Stimulated activated CD8-positive, alpha-beta memory T cell treated with anti-CD3 and anti-CD28 coated beads, Interleukin-7, amount 100 ng/mL, for 24 hours (primary cell): Measurements from ENCODE around the gene SPIB.
"Not testable (repeated sequence)": the region's sequence is repeated elsewhere in the genome, so short reads cannot be mapped to it uniquely, and the experiment has no call there.

Source experiments
- DNase-seq: peaks from one replicate; pipeline ENCODE4 v3.0.0-alpha.2; 2020; ENCODE audit warnings: low read depth

The SPIB gene

DNA sequence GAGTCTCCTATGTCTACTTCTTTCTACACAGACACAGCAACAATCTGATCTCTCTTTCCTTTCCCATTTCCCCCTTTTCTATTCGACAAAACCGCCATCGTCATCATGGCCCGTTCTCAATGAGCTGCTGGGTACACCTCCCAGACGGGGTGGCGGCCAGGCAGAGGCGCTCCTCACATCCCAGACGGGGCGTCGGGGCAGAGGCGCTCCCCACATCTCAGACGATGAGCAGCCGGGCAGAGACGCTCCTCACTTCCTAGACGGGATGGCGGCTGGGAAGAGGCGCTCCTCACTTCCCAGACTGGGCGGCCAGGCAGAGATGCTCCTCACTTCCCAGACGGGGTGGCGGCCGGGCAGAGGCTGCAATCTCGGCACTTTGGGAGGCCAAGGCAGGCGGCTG lies 27.8 kb upstream of the SPIB start:
- DNase-seq: not testable (repeated sequence)

DNA sequence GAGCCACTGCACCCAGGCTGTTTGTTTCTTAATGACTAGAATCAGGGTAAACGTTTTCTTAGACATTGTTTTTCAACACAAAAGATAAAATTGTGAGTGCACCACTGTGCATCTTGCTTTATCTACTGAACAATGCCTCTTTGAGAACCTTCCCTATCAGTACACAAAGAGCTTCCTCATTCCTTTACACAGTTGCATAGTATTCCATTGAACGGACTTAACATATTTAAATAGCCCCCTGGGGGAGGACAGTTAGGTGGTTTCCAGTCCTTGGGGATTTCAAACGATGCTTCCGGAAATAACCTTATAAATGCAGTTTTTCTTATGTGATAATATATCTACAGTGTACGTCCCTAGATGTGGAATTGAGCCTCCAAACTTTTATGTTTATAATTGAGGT lies 26.0 kb upstream of the SPIB start:
- no peak for DNase-seq

GRCh38 chr19:50393589-50393988 lies 25.1 kb upstream of the SPIB start:
- no peak for DNase-seq

DNA sequence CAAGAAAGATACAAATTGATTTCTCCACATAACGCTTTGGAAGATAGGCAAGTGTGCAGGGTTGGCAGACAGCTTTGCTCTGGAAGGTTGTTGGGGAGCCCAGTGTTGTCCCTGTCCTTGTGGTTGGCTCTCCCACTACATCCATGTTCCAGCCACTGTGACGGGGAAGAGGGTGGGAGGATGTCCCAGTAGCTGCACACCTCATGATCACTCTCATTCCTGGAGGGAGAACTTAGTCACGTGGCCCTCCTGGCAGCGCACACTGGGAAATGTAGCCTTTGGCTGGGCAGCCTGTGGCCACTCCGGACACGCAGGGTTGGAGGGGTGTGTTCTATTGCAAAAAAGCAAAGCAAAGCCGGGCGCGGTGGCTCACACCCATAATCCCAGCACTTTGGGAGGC lies 24.7 kb upstream of the SPIB start:
- no peak for DNase-seq

DNA sequence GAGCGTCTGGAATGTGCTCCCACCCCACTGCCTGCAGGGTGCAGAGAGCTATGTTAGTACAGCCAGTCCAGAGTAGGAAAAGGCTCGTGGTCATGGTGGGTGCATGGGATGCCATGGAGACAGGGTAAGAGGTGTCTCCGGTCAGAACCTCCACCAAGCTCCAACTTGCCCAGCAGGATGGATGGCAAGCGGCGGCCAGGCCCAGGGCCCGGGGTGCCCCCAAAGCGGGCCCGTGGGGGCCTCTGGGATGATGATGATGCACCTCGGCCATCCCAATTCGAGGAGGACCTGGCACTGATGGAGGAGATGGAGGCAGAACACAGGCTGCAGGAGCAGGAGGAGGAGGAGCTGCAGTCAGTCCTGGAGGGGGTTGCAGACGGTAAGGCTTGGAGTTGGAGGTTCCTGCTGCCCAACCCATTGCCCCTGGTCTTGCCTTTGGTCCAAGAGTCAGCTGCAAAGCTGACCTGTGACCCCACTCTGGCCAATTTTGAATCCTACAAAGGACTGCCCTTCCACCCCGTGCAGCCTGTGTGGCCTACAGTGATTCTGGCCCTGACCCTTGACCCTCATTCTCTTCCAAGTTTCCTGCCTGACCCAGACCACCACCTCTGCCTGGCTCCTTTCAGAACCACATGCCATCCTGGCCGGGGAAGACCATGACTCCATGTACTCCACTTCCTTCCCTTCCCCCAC lies 19.9 kb upstream of the SPIB start:
- no peak for DNase-seq

GRCh38 chr19:50399368-50399745 lies 19.4 kb upstream of the SPIB start:
- no peak for DNase-seq

DNA sequence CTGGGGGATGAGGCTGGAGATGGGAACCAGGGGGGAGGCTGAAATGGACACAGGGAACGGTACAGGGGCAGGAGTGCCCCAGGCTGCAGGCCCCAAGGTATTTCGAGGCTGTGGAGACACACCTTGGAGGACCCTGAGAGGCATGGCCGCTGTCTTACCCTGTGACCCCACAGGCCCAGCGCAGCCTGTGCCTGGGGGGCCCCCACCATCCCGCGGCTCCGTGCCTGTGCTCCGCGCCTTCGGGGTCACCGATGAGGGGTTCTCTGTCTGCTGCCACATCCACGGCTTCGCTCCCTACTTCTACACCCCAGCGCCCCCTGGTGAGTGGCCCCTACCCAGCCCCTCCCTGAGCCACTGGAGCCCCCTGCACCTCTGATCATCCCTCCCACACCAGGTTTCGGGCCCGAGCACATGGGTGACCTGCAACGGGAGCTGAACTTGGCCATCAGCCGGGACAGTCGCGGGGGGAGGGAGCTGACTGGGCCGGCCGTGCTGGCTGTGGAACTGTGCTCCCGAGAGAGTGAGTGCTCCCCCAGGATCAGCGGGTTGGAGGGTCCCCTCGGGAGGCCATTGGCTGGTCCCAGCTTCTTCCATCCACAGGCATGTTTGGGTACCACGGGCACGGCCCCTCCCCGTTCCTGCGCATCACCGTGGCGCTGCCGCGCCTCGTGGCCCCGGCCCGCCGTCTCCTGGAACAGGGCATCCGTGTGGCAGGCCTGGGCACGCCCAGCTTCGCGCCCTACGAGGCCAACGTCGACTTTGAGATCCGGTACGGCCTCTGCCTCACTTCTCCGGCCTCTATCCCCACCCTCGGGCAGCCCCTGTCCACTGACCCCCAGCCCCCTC lies 16.9 kb upstream of the SPIB start:
- DNase-seq: no peak

DNA sequence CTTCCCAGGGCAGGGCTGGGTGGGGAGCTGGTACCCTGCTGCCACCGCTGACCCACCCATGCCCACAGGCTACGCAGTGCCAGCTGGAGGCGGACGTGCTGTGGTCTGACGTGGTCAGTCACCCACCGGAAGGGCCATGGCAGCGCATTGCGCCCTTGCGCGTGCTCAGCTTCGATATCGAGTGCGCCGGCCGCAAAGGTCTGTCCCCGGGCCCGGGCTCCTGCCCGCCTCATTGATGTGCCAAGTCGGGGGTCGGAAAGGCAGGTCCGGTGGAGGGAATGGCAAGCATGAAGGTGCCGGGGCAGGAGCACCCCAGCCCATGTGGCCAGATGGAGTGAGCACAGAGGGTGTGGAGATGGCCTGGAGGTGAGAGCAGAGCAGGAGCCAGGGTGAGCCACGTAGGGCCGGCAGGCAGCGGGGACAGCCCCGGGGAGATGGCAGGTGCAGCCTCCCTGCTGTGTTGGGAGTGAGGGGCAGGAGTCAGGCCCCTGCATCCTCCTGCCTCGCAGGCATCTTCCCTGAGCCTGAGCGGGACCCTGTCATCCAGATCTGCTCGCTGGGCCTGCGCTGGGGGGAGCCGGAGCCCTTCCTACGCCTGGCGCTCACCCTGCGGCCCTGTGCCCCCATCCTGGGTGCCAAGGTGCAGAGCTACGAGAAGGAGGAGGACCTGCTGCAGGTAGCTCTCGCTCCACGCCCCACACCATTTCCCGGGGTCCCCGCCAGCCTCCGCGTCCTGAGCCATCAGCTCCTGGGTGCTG lies 16.0 kb upstream of the SPIB start:
- no peak for DNase-seq

GRCh38 chr19:50406156-50406820 lies 12.4 kb upstream of the SPIB start:
- DNase-seq: no peak

DNA sequence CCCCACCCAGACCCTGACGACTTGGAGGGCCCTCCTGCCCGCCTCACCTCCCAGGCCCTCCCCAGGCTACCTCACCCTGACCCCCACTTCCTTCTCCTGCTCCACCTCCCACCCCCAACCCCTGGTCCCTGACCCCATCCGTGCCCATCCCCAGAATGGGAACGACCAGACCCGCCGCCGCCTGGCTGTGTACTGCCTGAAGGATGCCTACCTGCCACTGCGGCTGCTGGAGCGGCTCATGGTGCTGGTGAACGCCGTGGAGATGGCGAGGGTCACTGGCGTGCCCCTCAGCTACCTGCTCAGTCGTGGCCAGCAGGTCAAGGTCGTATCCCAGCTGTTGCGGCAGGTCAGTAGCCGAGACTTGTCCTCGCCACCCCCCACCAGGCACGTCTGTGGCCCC lies 11.9 kb upstream of the SPIB start:
- no peak for DNase-seq

- DNase-seq: no peak
These were observed 9.4 kb upstream of the SPIB start for GRCh38 chr19:50409347-50409746.

DNA sequence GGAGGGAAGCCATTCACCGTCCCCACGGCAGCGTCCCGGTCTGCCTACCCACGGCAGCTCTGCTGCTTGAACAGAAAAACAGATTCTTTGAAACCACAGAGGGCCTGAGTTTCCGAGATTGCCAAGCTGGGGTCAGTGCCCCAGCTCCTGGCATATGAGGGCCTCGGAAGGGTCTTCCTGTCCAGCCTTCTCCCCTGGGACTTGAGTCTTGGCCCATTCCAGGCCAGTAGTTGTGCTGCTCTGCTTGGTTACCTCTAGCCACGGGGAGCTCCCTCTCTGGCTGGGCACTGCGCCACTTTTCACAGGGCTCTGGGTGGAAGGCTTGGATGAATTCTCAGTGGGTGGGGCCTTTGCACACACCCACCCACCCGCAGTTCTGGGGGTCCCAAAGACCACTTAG lies 8.6 kb upstream of the SPIB start:
- no peak for DNase-seq

- no peak for DNase-seq
These were observed 6.3 kb upstream of the SPIB start for GRCh38 chr19:50412419-50412818.

- no peak for DNase-seq
These were observed 5.6 kb upstream of the SPIB start for GRCh38 chr19:50413096-50413495.

DNA sequence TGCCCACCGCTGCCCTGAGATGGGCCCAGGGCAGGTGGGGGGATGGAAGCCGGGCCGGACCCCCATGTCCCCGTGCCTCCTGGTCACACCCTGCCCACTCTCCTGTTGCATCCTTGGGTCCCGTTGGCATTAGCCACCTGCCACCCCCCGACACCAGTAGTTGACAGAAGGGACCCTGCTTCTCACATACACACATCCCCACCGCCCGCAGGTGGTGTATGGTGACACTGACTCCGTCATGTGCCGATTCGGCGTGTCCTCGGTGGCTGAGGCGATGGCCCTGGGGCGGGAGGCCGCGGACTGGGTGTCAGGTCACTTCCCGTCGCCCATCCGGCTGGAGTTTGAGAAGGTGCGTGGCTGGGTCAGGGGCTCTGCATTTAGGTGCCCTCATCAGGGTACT lies 5.2 kb upstream of the SPIB start:
- no peak for DNase-seq

DNA sequence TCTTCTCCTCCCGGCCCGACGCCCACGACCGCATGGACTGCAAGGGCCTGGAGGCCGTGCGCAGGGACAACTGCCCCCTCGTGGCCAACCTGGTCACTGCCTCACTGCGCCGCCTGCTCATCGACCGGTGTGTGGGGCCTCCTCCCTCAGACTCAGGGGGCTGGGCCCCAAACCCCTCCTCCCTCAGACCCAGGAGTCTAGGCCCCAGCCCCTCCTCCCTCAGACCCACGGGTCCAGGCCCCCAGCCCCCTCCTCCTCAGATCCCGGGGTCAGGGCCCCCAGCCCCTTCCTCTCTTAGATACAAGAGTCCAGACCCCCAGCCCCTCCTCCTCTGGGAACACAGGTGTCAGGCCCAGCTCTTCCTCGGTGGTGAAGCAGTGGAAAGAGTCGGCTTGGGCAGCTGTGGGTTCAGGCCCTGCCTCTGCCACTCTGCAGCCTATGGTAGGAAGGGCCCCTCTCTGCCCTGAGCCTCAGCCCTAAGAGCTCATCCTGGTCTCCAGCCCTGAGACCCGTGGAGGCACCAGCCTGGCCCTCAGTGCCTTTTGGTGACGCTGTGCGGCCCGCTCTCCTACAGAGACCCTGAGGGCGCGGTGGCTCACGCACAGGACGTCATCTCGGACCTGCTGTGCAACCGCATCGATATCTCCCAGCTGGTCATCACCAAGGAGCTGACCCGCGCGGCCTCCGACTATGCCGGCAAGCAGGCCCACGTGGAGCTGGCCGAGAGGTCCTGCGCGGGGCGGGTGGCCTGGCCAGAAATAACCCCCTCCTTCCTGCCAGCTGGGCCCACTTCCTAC lies 3.7 kb upstream of the SPIB start:
- DNase-seq: peak; percentile 69

- no peak for DNase-seq
These were observed 3.1 kb upstream of the SPIB start for GRCh38 chr19:50415661-50416033.

DNA sequence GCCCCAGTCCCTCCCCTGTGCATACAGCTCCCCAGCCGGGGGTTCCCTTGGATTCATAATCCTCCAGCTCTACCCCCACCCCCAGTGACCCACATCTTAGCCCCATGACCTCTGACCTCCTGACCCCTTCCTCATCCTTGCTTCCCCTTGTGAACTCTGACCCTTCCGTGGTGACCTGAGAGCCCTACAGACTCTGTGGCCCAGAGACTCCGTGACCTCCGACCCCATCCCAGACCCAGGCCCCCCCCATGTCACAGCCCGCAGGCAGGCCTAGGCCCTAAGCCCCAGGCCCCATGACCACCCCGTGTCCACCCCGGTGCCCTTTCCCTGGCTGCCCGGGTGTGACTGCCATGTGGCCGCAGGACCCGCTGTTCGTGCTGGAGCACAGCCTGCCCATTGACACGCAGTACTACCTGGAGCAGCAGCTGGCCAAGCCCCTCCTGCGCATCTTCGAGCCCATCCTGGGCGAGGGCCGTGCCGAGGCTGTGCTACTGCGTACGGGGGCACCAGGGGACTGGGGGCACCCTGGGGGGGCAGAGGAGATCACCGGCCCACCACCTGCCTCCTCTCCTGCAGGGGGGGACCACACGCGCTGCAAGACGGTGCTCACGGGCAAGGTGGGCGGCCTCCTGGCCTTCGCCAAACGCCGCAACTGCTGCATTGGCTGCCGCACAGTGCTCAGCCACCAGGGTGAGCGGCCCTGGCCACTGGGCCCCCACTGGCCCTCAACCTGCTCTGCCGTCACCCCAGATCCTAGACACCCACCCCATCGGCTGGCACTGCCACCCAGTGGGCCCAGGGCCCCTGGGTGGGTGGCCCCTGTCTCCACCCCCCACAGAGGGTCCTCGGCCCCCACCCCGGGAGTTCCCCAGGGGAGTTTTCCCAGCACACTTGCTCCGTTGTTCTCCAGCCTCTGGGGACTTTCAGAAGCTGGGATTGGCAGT lies 2.4 kb upstream of the SPIB start:
- no peak for DNase-seq

- DNase-seq: no peak
These were observed 1.3 kb upstream of the SPIB start for GRCh38 chr19:50417111-50418081.
